SU-DHL-6 (cell line): Measurements from ENCODE around the gene GPR6.

Source experiments
- H2AFZ ChIP-seq: fragments of 200-600 bp; sonication (generic); 2 replicates; pipeline ENCODE4 v1.6.1; 2014; ENCODE audit warnings: low read depth, mild to moderate bottlenecking, moderate library complexity, mixed read lengths, antibody characterized with exemption, low read length; ENCODE audit not compliant: severe bottlenecking
- H3F3A ChIP-seq: fragments of 200-600 bp; shearing (Covaris generic); 2 replicates; pipeline ENCODE4 v1.6.0; 2016; ENCODE audit warnings: antibody characterized with exemption, mild to moderate bottlenecking; ENCODE audit not compliant: insufficient read depth
- H3K27ac ChIP-seq: fragments of 200-600 bp; sonication (generic); 2 replicates; pipeline ENCODE4 v1.5.1; 2016; ENCODE audit warnings: low read depth, mild to moderate bottlenecking, low read length, moderate library complexity, mixed read lengths
- H3K27me3 ChIP-seq: fragments of 200-600 bp; sonication (generic), shearing (Covaris generic); 2 replicates; pipeline ENCODE4 v1.6.0; 2014; ENCODE audit warnings: mild to moderate bottlenecking, low read length
- H3K36me3 ChIP-seq: fragments of 200-600 bp; sonication (generic); 2 replicates; pipeline ENCODE4 v1.6.1; 2014; ENCODE audit warnings: mild to moderate bottlenecking, low read length, mixed read lengths
- H3K4me2 ChIP-seq: fragments of 300-600, 200-600 bp; shearing (Covaris generic), sonication (generic); 2 replicates; pipeline ENCODE4 v1.6.0; 2014; ENCODE audit warnings: low read length, low read depth, mild to moderate bottlenecking; ENCODE audit not compliant: poor library complexity, severe bottlenecking
- H3K4me3 ChIP-seq: fragments of 200-600 bp; sonication (generic); 2 replicates; pipeline ENCODE4 v1.5.1; 2014; ENCODE audit warnings: antibody characterized with exemption, low read length, mild to moderate bottlenecking, mixed read lengths; ENCODE audit not compliant: insufficient read depth, poor library complexity, severe bottlenecking
- H3K79me2 ChIP-seq: fragments of 200-600 bp; sonication (generic); 2 replicates; pipeline ENCODE4 v1.6.1; 2014; ENCODE audit warnings: mild to moderate bottlenecking, low read length, moderate library complexity; ENCODE audit not compliant: insufficient read depth
- H3K9ac ChIP-seq: fragments of 200-600 bp; sonication (generic); 2 replicates; pipeline ENCODE4 v1.7.0; 2014; ENCODE audit warnings: mild to moderate bottlenecking, low read length
- H3K9me2 ChIP-seq: fragments of 200-600 bp; sonication (generic); replicated peaks from 2 replicates; pipeline ENCODE4 v1.6.1; 2014; ENCODE audit warnings: low read length; ENCODE audit not compliant: insufficient read depth
- H3K9me3 ChIP-seq: fragments of 200-600 bp; sonication (generic); 2 replicates; pipeline ENCODE4 v1.6.1; 2014; ENCODE audit warnings: low read length, mixed read lengths; ENCODE audit not compliant: insufficient read depth
- H4K20me1 ChIP-seq: fragments of 200-600 bp; sonication (generic); 2 replicates; pipeline ENCODE4 v1.6.1; 2014; ENCODE audit warnings: low read depth, mild to moderate bottlenecking, antibody characterized with exemption, low read length, moderate library complexity, mixed read lengths
- EZH2phosphoT487 ChIP-seq: fragments of 200-600 bp; sonication (generic), shearing (Covaris generic); conservative IDR thresholded peaks from 2 replicates; pipeline ENCODE4 v1.6.1; 2018; ENCODE audit warnings: mild to moderate bottlenecking, antibody characterized with exemption, low read length, moderate library complexity, mixed read lengths
- TF ChIP-seq, protein P1 (sequence below): fragments of 200-600 bp; sonication (generic); IDR thresholded peaks from one replicate; pipeline ENCODE4 v1.5.1; 2017; ENCODE audit warnings: antibody characterized with exemption, mild to moderate bottlenecking, low read length, moderate library complexity; ENCODE audit not compliant: insufficient read depth, poor library complexity, severe bottlenecking

GPR6 gene

GRCh38 chr6:109961611-109962041 lies 16.5 kb upstream of the GPR6 start:
- no peaks in the 10 kb centered on the region for H3K27me3 ChIP-seq
- H4K20me1 ChIP-seq, result no peaks in the 10 kb centered on the region
- H3K4me2 ChIP-seq, result no peak overlapping the region
- H3K9me3 ChIP-seq, result 0 out of 2 replicates have a peak, but pooled peaks cover 4% of the 10 kb centered on the region
- H3K79me2 ChIP-seq, result no peaks in the 10 kb centered on the region
- no peaks in the 10 kb centered on the region for H3F3A ChIP-seq
- H3K4me3 ChIP-seq, result no peak overlapping the region
- H3K9ac ChIP-seq, result no peak overlapping the region
- H3K27ac ChIP-seq, result no peak overlapping the region
- H2AFZ ChIP-seq, result no peak overlapping the region
- H3K36me3 ChIP-seq, result no peaks in the 10 kb centered on the region
- H3K9me2 ChIP-seq, result no peaks in the 10 kb centered on the region
- no peak for TF ChIP-seq EZH2phosphoT487
- TF ChIP-seq, protein P1, sequence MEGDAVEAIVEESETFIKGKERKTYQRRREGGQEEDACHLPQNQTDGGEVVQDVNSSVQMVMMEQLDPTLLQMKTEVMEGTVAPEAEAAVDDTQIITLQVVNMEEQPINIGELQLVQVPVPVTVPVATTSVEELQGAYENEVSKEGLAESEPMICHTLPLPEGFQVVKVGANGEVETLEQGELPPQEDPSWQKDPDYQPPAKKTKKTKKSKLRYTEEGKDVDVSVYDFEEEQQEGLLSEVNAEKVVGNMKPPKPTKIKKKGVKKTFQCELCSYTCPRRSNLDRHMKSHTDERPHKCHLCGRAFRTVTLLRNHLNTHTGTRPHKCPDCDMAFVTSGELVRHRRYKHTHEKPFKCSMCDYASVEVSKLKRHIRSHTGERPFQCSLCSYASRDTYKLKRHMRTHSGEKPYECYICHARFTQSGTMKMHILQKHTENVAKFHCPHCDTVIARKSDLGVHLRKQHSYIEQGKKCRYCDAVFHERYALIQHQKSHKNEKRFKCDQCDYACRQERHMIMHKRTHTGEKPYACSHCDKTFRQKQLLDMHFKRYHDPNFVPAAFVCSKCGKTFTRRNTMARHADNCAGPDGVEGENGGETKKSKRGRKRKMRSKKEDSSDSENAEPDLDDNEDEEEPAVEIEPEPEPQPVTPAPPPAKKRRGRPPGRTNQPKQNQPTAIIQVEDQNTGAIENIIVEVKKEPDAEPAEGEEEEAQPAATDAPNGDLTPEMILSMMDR, result no peak

GRCh38 chr6:109962271-109962670 lies 15.8 kb upstream of the GPR6 start:
- H2AFZ ChIP-seq, result no peak overlapping the region
- no peaks in the 10 kb centered on the region for H3K36me3 ChIP-seq
- no peak overlapping the region for H3K9ac ChIP-seq
- H3K27ac ChIP-seq, result no peak overlapping the region
- no peaks in the 10 kb centered on the region for H4K20me1 ChIP-seq
- no peaks in the 10 kb centered on the region for H3K9me2 ChIP-seq
- H3K4me3 ChIP-seq, result no peak overlapping the region
- no peaks in the 10 kb centered on the region for H3K27me3 ChIP-seq
- H3K79me2 ChIP-seq, result no peaks in the 10 kb centered on the region
- H3F3A ChIP-seq, result no peaks in the 10 kb centered on the region
- 0 out of 2 replicates have a peak, but pooled peaks cover 4% of the 10 kb centered on the region for H3K9me3 ChIP-seq
- H3K4me2 ChIP-seq, result no peak overlapping the region
- no peak for TF ChIP-seq EZH2phosphoT487
- TF ChIP-seq, protein P1, result no peak

DNA sequence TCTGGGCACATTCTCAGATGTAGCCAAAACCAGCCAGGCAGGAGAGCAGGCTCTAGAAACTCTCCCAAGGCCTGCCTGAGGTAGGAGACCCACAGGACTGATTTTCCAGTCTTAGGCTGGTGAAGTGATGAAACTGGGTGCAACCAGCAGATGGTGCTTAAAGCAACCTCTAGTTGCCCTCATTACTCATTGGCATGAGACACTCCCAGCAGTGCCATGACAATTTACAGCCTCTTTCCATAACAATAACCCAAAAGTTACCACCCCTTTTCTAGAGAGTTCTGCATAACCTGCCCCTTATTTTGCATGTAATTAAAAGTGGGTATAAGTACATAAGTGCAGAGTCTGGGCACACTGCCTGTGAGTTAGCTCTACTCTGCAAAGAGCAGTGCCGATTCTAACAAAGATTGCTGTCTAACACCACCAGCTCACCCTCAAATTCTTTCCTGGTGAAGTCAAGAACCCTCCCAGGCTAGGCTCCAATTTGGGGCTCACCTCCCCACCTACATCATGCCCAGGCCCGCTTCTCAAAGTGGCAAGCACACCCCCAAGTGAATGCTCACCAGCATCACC lies 14.4 kb upstream of the GPR6 start:
- Histone ChIP-seq H3K4me2 (no peak overlapping the region), H2AFZ (no peak overlapping the region), H3K36me3 (no peaks in the 10 kb centered on the region), H3K9me3 (0 out of 2 replicates have a peak, but pooled peaks cover 4% of the 10 kb centered on the region), H3K79me2 (no peaks in the 10 kb centered on the region), H4K20me1 (no peaks in the 10 kb centered on the region), H3K4me3 (no peak overlapping the region), H3F3A (no peaks in the 10 kb centered on the region), H3K9ac (no peak overlapping the region), H3K9me2 (no peaks in the 10 kb centered on the region), H3K27me3 (no peaks in the 10 kb centered on the region), H3K27ac (no peak overlapping the region)
- TF ChIP-seq, protein P1, result no peak
- no peak for TF ChIP-seq EZH2phosphoT487
